GM12878 (cell line): ENCODE results near the gene ITGA11. TPM values are rescaled to one million over a fixed set of nuclear protein-coding genes. Genes with fewer than 3 reads are reported as not detected.

Experiments
- ATAC-seq: fragments of 200-7000 bp; cut with Tn5 transposase; 3 replicates; pipeline ENCODE4 v1.9.1; 2020; ENCODE audit warnings: mild to moderate bottlenecking, moderate library complexity
- BruUV-seq: library from RNA; stranded (reverse); fragments of 400-500 nt; replicated peaks from 2 replicates; lab custom pipeline; 2021; lab: Mats Ljungman, UMichigan
- CTCF ChIA-PET: fragments of 300-600 bp; sonication (Branson Sonifier 250); formaldehyde crosslinking; extraction: SDS; loops from one replicate; lab custom pipeline; 2021; ENCODE audit warnings: inconsistent platforms; lab: Yijun Ruan, JAX
- POLR2A ChIA-PET: fragments of 350-600 bp; formaldehyde crosslinking; extraction: SDS; loops from one replicate; lab custom pipeline; 2021; ENCODE audit warnings: inconsistent platforms; lab: Charles Lee
- RAD21 ChIA-PET: fragments of 300-600 bp; sonication (Branson Sonifier 250); formaldehyde crosslinking; loops from one replicate; lab custom pipeline; 2023; ENCODE audit warnings: antibody characterized with exemption; ENCODE audit not compliant: unreplicated experiment; lab: Charles Lee
- SMC1A ChIA-PET: fragments of 300-600 bp; sonication (Branson Sonifier 250); formaldehyde crosslinking; loops from one replicate; lab custom pipeline; 2023; ENCODE audit not compliant: unreplicated experiment, uncharacterized antibody; lab: Charles Lee
- DNase-seq: peaks from one replicate; pipeline ENCODE4 v3.0.0-alpha.2; 2011; ENCODE audit warnings: low read depth, low spot score
- FAIRE-seq: peaks from 3 replicates; lab custom pipeline; 2011; peaks lifted over from hg19 to GRCh38; lab: Jason Lieb, UNC
- H2AFZ ChIP-seq: 2 replicates; pipeline ENCODE4 v1.6.0; 2011; ENCODE audit warnings: low read depth, low read length, control low read depth; ENCODE audit not compliant: control insufficient read depth
- H3K27ac ChIP-seq: 2 replicates; pipeline ENCODE4 v1.5.1; 2011; ENCODE audit warnings: control low read depth; ENCODE audit not compliant: control insufficient read depth, insufficient read depth
- H3K27me3 ChIP-seq, 2 experiments: replicated peaks in 1 of 2; 2 replicates each; pipeline versions ENCODE4 v1.6.0 to v1.6.1; 2011; ENCODE audit warnings: low read length in 1 of 2; ENCODE audit not compliant: control insufficient read depth in 2 of 2, insufficient read depth in 2 of 2
- H3K36me3 ChIP-seq, 2 experiments: 2 replicates each; pipeline ENCODE4 v1.5.1; 2011; ENCODE audit warnings: low read length in 1 of 2; ENCODE audit not compliant: control insufficient read depth in 2 of 2, insufficient read depth in 2 of 2
- H3K4me1 ChIP-seq: 2 replicates; pipeline ENCODE4 v1.6.1; 2011; ENCODE audit warnings: mild to moderate bottlenecking, low read length, moderate library complexity, mixed read lengths; ENCODE audit not compliant: control insufficient read depth, insufficient read depth
- H3K4me2 ChIP-seq: 2 replicates; pipeline ENCODE4 v1.6.0; 2011; ENCODE audit warnings: control low read depth; ENCODE audit not compliant: control insufficient read depth, insufficient read depth
- H3K4me3 ChIP-seq: fragments of 200-600 bp; sonication (generic); 2 replicates; pipeline ENCODE4 v1.5.1; 2016
- H3K79me2 ChIP-seq: 2 replicates; pipeline ENCODE4 v1.6.0; 2011; ENCODE audit warnings: low read length; ENCODE audit not compliant: control insufficient read depth, insufficient read depth
- H3K9ac ChIP-seq: 2 replicates; pipeline ENCODE4 v1.8.0; 2011; ENCODE audit warnings: low read length, control low read depth, mixed read lengths; ENCODE audit not compliant: control insufficient read depth, insufficient read depth
- H3K9me3 ChIP-seq: replicated peaks from 3 replicates; pipeline ENCODE4 v1.5.1; 2011; ENCODE audit warnings: mild to moderate bottlenecking, low read length; ENCODE audit not compliant: control insufficient read depth, insufficient read depth
- H4K20me1 ChIP-seq: 2 replicates; pipeline ENCODE4 v1.6.0; 2011; ENCODE audit not compliant: control insufficient read depth, insufficient read depth
- GATAD2B ChIP-seq: fragments of 450-650 bp; conservative IDR thresholded peaks from 2 replicates; pipeline ENCODE4 v1.6.1; 2017; ENCODE audit warnings: low read depth, mild to moderate bottlenecking, moderate library complexity
- MYB ChIP-seq: fragments of 150-350 bp; IDR thresholded peaks from 2 replicates; pipeline ENCODE4 v1.6.1; 2014; ENCODE audit warnings: mild to moderate bottlenecking, low read depth, low read length, borderline replicate concordance
- NFXL1 ChIP-seq: fragments of 450-650 bp; IDR thresholded peaks from 2 replicates; pipeline ENCODE4 v1.6.1; 2017; ENCODE audit warnings: antibody characterized with exemption, mild to moderate bottlenecking, borderline replicate concordance
- NFYA ChIP-seq: IDR thresholded peaks from 2 replicates; pipeline ENCODE4 v1.6.1; 2011; ENCODE audit warnings: low read depth, mild to moderate bottlenecking, low read length, improper control_type of control experiment, borderline replicate concordance
- RBBP5 ChIP-seq: fragments of 200-600 bp; sonication (generic); conservative IDR thresholded peaks from 2 replicates; pipeline ENCODE4 v1.6.1; 2016
- WRNIP1 ChIP-seq: IDR thresholded peaks from 2 replicates; pipeline ENCODE4 v1.6.1; 2011; ENCODE audit warnings: low read depth, low read length, improper control_type of control experiment, borderline replicate concordance
- ZNF384 ChIP-seq: IDR thresholded peaks from 2 replicates; pipeline ENCODE4 v1.6.1; 2012; ENCODE audit warnings: low read depth, mild to moderate bottlenecking, low read length, improper control_type of control experiment, borderline replicate concordance
- WGBS: methylation state at CpG from one replicate; pipeline ENCODE4 v1.1.6; 2016; ENCODE audit warnings: low lambda C conversion rate; ENCODE audit not compliant: insufficient replicate concordance, insufficient coverage; ENCODE audit errors: missing lambda C conversion rate; 5-methylcytosine and 5-hydroxymethylcytosine counted together
- in situ Hi-C: fragments of 300-500 bp; cut with MboI; formaldehyde crosslinking; loops from 9 replicates; pipeline ENCODE4 v1.14.3; 2018; ENCODE audit warnings: mixed read lengths
- intact Hi-C: fragments of 100-400 bp; cut with micrococcal nuclease; formaldehyde crosslinking; loops from one replicate; pipeline ENCODE4 v1.14.2; 2022; ENCODE audit not compliant: unreplicated experiment
- polyA plus RNA-seq, 11 experiments: library from polyadenylated mRNA; depleted of rRNA in 4 of 11; unstranded in 6 of 11; stranded (reverse) in 5 of 11; fragments of >200 nt; fragmentation: Nextera tagmentation in 4 of 11; fragmentation: Illumina TruSeq in 1 of 11; extraction: Ambion mirVana in 4 of 11; extraction: Trizol in 1 of 11; gene quantifications; 1 replicate in 1 of 11; 2 replicates in 10 of 11; pipeline versions ENCODE4 v1.2.1 to v1.2.3, GENCODE V29; 2011 to 2016; ENCODE audit warnings: inconsistent platforms in 2 of 11, missing spikeins in 2 of 11, low read depth in 1 of 11
- total RNA-seq, 4 experiments: library from RNA; depleted of rRNA in 3 of 4; stranded (reverse); fragments of >200 nt in 3 of 4; fragmentation: Illumina TruSeq in 1 of 4; extraction: Trizol in 1 of 4; gene quantifications; 2 replicates each; pipeline versions ENCODE4 v1.2.1 to v1.2.3, GENCODE V29; 2013 to 2021
- TF ChIP-seq, protein P1 (sequence below): IDR thresholded peaks from 2 replicates; pipeline ENCODE4 v1.6.1; 2012; ENCODE audit warnings: low read depth, low read length, improper control_type of control experiment
- TF ChIP-seq, protein P2 (sequence below): fragments of 450-650 bp; IDR thresholded peaks from 2 replicates; pipeline ENCODE4 v1.6.1; 2016; ENCODE audit warnings: mild to moderate bottlenecking
- TF ChIP-seq, protein P3 (sequence below): fragments of 450-650 bp; IDR thresholded peaks from 2 replicates; pipeline ENCODE4 v1.6.1; 2017; ENCODE audit warnings: mild to moderate bottlenecking

Gene ITGA11
- total and polyA plus RNA-seq, 10 of the 15 experiments (the other 5 are each of a cell fraction or from before 2014, with no cell fraction given): under 0.01 to 0.36 (median 0.13) TPM; not detected in 1

DNA sequence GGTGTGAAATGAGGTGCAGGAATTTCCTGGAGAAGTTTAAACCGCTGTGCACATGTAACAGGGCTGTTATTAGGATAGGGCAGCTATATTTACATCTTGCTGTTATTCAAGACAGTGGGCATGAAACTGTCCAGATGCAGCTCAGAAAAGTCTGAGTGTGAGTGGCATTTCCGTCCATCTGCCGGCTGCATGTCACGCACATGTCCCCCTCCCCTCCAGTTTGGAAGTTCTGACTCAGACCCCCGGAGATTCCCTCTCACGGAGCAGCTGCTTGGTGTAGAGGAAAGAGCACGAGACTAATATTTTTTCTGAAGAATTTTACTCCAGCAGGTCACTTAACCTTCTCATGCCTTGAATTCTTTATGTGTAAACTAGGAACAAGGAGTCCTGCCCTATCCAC lies 84.6 kb downstream of the ITGA11 start:
- H3K4me2 ChIP-seq: no peak overlapping the region
- DNase-seq: no peak
- no peaks in the 10 kb centered on the region; the same call in 1 of the 2 replicates for H4K20me1 ChIP-seq
- BruUV-seq: no TSS peak
- SMC1A ChIA-PET: no interaction called here
- POLR2A ChIA-PET: no interaction called here
- intact Hi-C loops: no loop called here
- RAD21 ChIA-PET: no interaction called here
- WGBS: 29% methylated on average over 7 of the region's 7 CpGs
- TF ChIP-seq MYB (no peak), NFYA (no peak), RBBP5 (no peak), GATAD2B (no peak), WRNIP1 (no peak), NFXL1 (no peak), ZNF384 (no peak)
- TF ChIP-seq, protein P1, sequence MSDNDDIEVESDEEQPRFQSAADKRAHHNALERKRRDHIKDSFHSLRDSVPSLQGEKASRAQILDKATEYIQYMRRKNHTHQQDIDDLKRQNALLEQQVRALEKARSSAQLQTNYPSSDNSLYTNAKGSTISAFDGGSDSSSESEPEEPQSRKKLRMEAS: no peak
- TF ChIP-seq, protein P2, sequence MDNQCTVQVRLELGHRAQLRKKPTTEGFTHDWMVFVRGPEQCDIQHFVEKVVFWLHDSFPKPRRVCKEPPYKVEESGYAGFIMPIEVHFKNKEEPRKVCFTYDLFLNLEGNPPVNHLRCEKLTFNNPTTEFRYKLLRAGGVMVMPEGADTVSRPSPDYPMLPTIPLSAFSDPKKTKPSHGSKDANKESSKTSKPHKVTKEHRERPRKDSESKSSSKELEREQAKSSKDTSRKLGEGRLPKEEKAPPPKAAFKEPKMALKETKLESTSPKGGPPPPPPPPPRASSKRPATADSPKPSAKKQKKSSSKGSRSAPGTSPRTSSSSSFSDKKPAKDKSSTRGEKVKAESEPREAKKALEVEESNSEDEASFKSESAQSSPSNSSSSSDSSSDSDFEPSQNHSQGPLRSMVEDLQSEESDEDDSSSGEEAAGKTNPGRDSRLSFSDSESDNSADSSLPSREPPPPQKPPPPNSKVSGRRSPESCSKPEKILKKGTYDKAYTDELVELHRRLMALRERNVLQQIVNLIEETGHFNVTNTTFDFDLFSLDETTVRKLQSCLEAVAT: no peak
- TF ChIP-seq, protein P3, sequence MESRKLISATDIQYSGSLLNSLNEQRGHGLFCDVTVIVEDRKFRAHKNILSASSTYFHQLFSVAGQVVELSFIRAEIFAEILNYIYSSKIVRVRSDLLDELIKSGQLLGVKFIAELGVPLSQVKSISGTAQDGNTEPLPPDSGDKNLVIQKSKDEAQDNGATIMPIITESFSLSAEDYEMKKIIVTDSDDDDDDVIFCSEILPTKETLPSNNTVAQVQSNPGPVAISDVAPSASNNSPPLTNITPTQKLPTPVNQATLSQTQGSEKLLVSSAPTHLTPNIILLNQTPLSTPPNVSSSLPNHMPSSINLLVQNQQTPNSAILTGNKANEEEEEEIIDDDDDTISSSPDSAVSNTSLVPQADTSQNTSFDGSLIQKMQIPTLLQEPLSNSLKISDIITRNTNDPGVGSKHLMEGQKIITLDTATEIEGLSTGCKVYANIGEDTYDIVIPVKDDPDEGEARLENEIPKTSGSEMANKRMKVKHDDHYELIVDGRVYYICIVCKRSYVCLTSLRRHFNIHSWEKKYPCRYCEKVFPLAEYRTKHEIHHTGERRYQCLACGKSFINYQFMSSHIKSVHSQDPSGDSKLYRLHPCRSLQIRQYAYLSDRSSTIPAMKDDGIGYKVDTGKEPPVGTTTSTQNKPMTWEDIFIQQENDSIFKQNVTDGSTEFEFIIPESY: no peak
- TF ChIP-seq, all 136 proteins: peak for 0
- no peaks in the 10 kb centered on the region for H3K9me3 ChIP-seq
- no peaks in the 10 kb centered on the region for H3K79me2 ChIP-seq
- H3K4me3 ChIP-seq: no peak overlapping the region
- CTCF ChIA-PET: no interaction called here
- H3K9ac ChIP-seq: no peak overlapping the region
- no peaks in the 10 kb centered on the region for H3K36me3 ChIP-seq
- in situ Hi-C loops: no loop called here
- ATAC-seq (no peak), FAIRE-seq (no peak)
- no peaks in the 10 kb centered on the region for H3K27me3 ChIP-seq
- no peak overlapping the region for H2AFZ ChIP-seq
- H3K4me1 ChIP-seq: no peaks in the 10 kb centered on the region
- no peak overlapping the region for H3K27ac ChIP-seq
